Kidney tubule cell (primary cell): Measurements from ENCODE around the gene TAF4.

ENCODE experiments used
- DNase-seq: peaks from one replicate; pipeline ENCODE4 v3.0.0-alpha.2; 2018; ENCODE audit warnings: low spot score

TAF4 gene

DNA sequence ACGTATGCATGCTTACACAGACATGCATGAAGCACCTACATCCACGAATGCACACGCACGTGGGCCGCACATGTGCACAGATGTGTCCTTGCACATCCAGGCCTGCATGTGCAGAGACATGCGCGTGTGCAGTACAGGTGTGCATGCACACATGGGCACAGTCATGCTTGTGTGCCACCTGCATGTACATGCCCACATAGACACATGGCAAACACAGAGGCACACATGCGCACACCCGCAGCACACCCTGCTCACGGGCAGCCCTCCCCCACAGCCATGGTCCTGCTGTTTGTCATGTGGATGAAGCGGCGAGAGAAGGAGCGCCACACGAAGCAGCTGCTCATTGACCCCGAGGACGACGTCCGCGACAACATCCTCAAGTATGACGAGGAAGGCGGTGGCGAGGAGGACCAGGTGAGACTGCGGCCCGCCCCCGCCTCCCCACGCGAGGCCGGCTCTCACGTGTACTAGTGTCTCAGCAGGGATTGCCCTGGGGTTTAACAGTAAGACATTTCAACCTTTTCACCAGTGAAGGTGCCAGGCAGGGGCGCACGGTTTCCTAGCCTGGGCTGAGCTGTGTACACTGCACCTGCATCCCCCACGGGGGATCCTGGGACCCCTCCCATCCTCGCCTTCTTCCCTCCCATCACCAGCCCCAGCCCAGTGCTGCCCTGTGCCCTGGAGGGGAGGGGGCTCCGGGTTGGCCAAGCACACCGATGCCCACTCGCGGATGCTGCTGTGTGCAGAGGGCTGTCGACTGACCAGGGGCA, 132.8 kb downstream of the TAF4 start:
- DNase-seq = no peak

DNA sequence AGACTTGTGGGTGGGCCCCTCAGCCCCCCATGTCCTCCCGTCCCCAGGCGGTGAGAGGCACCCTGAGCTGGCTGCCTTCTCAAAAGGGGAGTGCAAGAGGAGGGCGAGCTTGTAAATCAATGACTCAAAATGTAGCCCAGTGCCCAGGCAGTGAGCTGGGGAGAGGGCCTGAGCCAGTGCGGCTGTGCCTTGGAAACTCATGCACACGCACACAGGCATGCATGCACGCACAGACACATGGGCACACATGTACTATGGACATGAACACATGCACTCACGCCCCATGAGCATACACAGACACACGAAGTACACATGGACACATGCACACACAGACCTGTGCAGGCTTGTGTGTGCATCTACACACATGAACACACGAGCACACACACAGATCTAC, 133.5 kb downstream of the TAF4 start:
- DNase-seq = no peak

DNA sequence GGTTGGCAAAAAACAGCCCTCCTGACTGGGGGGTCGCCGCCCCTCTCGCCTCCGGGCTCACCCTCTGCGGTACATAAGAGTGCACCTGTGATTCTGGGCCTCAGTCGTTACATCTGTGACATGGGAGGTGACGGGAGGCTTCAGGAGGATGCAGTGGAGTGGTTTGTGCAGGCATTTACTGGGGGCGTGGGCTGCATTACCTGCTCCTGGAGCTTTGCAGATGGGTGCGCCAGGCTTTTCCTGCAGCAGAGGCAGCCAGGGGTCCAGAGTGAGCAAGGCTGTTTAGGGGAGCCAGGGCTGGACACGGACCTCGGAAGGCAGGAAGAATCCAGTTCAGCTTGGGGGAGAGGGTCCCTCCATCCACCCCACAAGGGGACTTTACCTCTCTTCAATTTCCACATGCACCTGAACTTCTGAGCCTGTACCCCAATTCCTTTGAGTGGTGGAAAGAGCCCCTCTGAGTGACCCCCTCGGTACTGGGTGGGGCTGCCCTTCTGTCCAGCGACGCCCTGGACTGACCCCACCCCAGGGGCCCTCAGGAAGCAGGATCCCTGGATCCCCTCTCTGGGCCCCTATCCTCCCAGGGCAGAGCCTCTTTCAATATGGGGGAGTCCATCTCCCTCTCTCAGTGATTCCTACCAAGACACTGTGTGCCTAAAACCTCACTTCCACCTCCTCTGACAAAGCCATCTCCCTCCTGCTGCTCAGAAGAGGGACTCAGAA, 134.0 kb downstream of the TAF4 start:
- DNase-seq = no peak

DNA sequence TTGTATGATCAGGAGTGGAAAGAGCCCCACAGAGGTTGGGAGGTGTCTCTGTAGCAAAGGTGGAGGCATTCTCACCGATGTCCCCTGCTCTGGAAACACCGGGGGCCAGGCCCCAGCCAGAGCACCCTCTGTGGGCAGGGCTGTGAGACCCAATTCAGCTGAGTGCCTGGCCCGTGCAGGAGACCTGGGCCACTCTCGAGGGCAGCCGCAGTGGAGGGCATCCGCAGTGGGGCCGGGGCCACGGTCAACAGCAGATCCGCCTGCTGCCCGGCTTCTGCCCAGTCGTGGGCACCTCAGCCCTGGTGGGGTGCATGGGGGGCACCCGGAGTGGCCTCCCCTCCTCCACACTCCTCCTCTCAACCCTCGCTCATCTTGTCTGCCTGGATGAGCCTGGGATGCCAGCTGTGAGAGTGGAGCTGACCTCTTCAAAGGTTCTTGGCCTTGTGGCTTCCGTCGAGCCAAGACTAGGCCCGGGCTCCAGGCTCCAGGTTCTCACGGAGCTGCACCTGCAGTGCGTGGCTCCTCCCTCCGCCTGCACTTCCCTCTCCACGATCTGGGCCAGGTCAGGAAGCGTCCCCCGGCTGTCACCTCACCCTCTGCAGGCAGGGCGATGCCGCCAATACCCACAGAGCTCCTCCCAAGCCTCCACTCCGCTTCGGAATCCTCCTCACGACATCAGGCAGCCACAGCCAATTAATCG, 134.8 kb downstream of the TAF4 start:
- DNase-seq = no peak

DNA sequence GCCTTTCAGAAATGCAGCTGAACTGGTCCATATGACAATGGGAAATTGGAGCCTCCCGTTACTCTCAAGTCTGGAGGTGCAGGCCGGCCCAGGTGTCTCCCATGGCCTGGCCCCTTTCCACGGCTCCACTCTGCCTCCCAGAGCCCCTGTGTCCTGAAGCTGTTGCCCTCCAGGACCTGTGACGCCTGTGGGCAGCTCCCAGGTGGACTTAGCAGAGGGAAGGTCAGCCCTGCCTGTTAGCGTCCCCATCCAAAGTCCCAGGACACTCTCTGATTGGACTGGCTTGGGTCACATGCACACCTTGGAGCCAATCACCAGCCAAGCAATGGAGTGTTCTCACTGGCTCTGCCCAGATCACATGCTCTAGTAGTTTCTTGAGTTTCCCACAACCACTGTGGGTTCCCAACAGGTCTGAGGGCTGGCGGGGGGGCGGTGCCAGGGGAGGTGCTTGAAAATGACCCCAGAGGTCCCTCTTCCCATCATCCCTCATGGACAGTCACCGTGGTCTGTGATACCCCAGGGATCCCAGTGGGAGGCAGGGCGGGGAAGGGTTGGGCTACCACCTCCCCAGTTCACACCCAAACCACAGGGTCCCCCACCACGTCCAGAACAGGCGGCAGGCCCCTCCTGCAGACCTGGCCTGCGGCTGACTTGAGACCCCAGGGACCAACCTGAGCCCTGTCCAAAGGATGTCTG, 135.6 kb downstream of the TAF4 start:
- no peak for DNase-seq

DNA sequence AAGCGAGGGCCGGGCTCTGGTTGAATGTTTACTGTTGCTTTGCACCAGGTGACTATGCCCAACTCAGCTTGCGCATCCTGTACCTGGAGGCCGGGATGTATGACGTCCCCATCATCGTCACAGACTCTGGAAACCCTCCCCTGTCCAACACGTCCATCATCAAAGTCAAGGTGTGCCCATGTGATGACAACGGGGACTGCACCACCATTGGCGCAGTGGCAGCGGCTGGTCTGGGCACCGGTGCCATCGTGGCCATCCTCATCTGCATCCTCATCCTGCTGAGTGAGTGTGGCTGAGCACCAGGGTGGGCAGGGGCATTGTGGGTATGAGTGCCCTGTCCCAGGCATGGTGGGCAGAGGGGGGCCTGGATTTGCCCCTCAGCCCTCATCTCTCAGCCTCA, 136.1 kb downstream of the TAF4 start:
- DNase-seq = no peak

DNA sequence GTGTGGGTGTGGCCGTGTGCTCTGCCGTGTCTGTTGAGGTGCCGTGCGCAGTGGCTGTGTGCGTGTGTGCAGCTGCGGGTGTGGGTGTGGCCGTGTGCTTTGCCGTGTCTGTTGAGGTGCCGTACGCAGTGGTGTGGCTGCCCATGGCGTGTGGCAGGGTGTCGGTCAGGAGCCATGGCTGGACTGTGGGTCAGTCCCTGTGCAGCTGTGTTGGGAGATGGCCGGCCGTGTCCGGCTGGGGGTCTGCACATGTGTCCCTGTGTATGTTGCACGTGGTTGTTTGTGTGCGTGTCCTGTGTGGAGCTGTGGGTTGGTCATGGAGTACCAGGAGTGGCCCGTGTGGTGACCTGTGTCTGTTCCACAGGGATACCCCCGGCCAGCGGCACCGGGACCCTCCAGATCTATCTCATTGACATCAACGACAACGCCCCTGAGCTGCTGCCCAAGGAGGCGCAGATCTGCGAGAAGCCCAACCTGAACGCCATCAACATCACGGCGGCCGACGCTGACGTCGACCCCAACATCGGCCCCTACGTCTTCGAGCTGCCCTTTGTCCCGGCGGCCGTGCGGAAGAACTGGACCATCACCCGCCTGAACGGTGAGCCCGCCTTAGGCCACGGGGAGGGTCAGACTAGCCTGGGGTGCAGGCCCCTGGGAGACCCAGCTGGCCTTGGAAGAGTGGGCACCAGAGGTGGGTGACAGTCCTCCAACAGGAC, 137.7 kb downstream of the TAF4 start:
- DNase-seq = no peak

DNA sequence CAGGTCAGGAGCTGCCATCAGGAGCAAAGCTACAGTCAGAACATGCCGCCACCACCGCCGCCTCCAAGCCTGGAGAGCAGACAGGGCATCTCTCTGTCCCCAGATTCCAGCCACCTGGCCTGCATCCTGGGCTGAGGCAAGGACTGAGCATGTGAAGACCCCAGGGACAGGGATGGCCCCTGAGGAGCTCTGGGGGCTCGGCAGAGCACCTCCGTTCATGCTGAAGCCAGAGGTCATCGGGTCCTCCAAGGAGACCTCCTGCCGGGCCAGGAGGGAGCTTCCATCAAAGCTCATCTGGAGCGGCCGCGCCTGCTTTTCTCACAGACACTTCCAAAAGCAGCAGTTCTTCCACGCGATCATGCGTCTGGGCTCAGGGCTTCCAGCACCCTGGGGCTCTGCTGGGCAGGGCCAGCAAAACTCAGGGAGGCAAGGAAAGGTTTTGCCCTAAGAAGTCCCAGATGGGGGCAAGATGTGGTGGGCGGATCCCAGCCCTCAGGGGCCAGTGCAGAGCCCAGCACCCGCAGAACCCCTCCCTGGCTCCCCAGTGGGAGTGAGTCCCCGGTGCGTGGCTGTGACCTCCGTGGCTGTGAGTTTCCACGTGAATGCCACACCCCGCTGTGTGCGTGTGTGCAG, 138.4 kb downstream of the TAF4 start:
- no peak for DNase-seq

DNA sequence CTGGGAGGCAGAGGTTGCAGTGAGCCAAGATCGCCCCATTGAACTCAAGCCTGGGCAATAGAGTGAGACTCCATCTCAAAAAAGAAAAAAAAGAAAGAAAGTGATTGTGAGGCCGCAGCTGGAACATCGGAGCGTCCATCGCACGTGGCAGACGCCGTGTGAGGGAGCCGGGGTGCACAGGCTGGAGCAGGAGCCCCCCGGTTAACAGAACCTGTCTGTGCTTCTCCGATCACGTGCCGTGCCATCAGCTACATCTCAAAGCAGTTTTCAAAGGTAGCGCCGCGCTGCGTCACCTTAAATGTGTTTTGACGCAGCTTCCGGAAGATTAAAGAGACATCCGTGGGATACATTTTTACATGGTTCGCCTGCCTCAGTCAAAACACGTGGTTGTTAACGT, 138.9 kb downstream of the TAF4 start:
- DNase-seq = no peak

DNA sequence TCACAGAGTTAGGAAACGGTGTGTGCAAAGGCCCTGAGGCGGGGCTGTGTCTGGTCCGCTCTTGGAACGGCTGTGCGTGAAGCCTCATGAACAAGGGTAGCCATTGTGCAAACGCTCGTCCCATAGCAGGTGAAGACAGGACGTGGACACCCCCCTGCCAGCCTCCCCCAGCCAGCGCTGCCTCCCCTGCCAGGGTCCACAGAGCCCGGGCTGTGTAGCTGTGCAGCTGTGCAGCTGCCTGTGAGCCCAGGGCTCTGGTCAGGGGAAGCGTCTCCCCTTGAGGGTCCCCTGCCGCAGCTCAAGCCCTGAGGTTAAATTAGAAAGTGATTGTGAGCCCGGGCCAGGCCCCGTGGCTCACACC, 139.4 kb downstream of the TAF4 start:
- DNase-seq = no peak

DNA sequence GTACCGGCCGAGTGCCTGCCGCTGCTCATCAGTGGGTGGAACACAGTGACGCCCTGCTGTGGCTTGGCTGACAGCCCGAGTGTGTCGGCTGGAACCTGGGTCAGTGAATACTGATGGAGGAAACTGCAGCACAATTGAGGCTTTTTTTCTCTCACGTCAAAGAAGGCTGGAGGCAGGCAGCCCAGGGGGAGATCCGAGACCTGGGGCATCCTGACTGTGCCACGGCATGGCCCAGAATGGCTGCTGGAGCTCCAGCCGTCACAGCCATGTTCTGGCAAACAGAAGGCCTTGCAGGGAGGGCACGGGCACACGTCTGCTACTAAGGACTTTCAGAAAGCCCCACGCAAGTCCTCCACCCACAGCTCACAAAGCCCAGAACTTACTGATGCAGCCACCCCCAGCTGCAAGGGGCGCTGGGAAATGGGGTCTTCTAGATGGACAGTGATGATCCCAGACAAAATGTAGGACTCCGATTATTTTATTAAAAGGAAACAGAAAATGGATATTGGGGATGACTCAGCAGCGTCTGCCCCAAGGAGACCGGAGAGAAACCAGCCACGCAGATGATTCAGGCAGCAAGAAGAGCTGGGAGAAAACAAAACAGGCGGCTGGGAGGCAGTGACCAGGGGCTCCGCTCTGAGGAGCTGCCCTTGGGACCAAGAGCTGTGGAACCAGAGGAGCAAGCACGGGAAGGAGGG, 140.0 kb downstream of the TAF4 start:
- DNase-seq = peak; percentile 46

DNA sequence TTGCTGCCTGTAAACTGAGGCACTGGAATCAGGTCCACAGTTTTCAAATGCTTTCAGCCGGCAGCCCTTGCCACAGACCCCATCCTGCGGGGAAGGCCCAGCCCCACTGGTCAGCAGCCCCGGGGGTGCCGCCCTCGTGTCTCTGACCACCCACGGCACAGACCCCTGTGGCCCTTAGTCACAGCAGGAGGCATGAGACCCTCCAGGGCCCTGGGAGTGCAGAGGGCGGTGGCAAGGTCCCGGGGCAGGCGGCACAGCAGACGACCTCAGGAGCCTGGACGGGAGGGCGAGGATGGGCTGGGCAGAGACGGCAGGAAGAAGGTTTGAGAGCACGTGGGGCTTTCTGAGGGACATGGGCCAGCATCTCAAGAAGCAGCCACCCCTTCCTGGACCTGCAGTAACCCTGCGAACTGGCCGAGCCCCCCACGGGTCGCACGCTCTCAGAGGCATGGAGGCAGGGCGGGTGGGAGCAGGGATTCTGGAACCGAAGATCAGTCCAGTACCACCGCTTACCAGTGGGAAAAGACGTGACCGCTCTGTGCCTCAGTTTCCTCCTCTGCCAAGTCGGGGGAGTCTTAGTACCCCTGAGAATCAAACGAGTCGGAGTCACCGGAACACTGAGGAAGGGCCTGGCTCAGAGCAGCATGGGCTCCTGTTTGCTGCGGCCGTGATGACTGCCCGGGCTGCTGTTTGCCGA, 140.7 kb downstream of the TAF4 start:
- no peak for DNase-seq
